WTC11 (cell line): ENCODE measurements around the gene IQGAP2. TPM values are rescaled to one million over a fixed set of nuclear protein-coding genes. Genes with fewer than 3 reads are reported as not detected.
A peak's percentile ranks its signal among the peaks of the same experiment; 100 is the strongest.

Source experiments
- ATAC-seq: fragments of 200-7000 bp; cut with Tn5 transposase; 2 replicates; pipeline ENCODE4 v1.10.0; 2021; ENCODE audit warnings: mild to moderate bottlenecking, moderate library complexity
- CTCF ChIA-PET: fragments of 300-600 bp; sonication (Branson Sonifier 250); formaldehyde crosslinking; loops from one replicate; lab custom pipeline; 2021; ENCODE audit warnings: antibody characterized with exemption; lab: Charles Lee
- POLR2A ChIA-PET: fragments of 350-600 bp; sonication (Branson Sonifier 250); formaldehyde crosslinking; loops from one replicate; lab custom pipeline; 2021; ENCODE audit warnings: antibody characterized with exemption; lab: Charles Lee
- DNase-seq: peaks from one replicate; pipeline ENCODE4 v3.0.0; 2021; ENCODE audit warnings: low spot score
- H3K27ac Mint-ChIP-seq: 2 replicates; pipeline ENCODE4 v1.8.0; 2021; ENCODE audit warnings: mixed read lengths
- H3K27me3 Mint-ChIP-seq: 2 replicates; pipeline ENCODE4 v1.8.0; 2021; ENCODE audit warnings: low read depth, mild to moderate bottlenecking, moderate library complexity, mixed read lengths
- H3K36me3 Mint-ChIP-seq: 2 replicates; pipeline ENCODE4 v1.8.0; 2021; ENCODE audit warnings: mixed read lengths
- H3K4me1 Mint-ChIP-seq: 2 replicates; pipeline ENCODE4 v1.8.0; 2022; ENCODE audit warnings: mixed read lengths
- H3K4me3 Mint-ChIP-seq: 2 replicates; pipeline ENCODE4 v1.8.0; 2021; ENCODE audit warnings: mild to moderate bottlenecking, moderate library complexity, mixed read lengths
- H3K9me3 Mint-ChIP-seq: 2 replicates; pipeline ENCODE4 v1.8.0; 2021; ENCODE audit warnings: mixed read lengths
- CBFB ChIP-seq: sonication (generic); formaldehyde crosslinking; IDR thresholded peaks from 2 replicates; pipeline ENCODE4 v1.8.1; 2022; ENCODE audit warnings: mild to moderate bottlenecking, low read depth, missing genetic modification reagents
- ETV6 ChIP-seq: sonication (generic); formaldehyde crosslinking; IDR thresholded peaks from 2 replicates; pipeline ENCODE4 v1.8.1; 2022; ENCODE audit warnings: mild to moderate bottlenecking, missing genetic modification reagents
- HMGA2 ChIP-seq: fragments of 250-450 bp; sonication (Bioruptor Pico); IDR thresholded peaks from 2 replicates; pipeline ENCODE4 v1.4.0; 2021; ENCODE audit warnings: mild to moderate bottlenecking, moderate library complexity
- JAZF1 ChIP-seq: fragments of 250-450 bp; sonication (Bioruptor Pico); IDR thresholded peaks from 2 replicates; pipeline ENCODE4 v1.9.0; 2021; ENCODE audit warnings: moderate library complexity, mild to moderate bottlenecking, inconsistent platforms
- NFE2L1 ChIP-seq: sonication (generic); formaldehyde crosslinking; IDR thresholded peaks from 2 replicates; pipeline ENCODE4 v1.8.1; 2023; ENCODE audit warnings: missing genetic modification reagents
- PRRX2 ChIP-seq: fragments of 250-450 bp; sonication (Bioruptor Pico); IDR thresholded peaks from 2 replicates; pipeline ENCODE4 v1.8.0; 2021; ENCODE audit warnings: mild to moderate bottlenecking
- SMAD3 ChIP-seq: sonication (generic); formaldehyde crosslinking; IDR thresholded peaks from 2 replicates; pipeline ENCODE4 v1.8.0; 2022; ENCODE audit warnings: missing genetic modification reagents, mild to moderate bottlenecking, borderline replicate concordance
- USF1 ChIP-seq: sonication (generic); formaldehyde crosslinking; IDR thresholded peaks from 2 replicates; pipeline ENCODE4 v1.8.0; 2022; ENCODE audit warnings: mild to moderate bottlenecking, missing genetic modification reagents
- ZNF138 ChIP-seq: sonication (generic); formaldehyde crosslinking; conservative IDR thresholded peaks from 2 replicates; pipeline ENCODE4 v1.8.1; 2022; ENCODE audit warnings: mild to moderate bottlenecking, moderate library complexity, missing genetic modification reagents
- ZNF219 ChIP-seq: sonication (generic); formaldehyde crosslinking; IDR thresholded peaks from 2 replicates; pipeline ENCODE4 v1.8.0; 2023; ENCODE audit warnings: missing genetic modification reagents, mild to moderate bottlenecking, borderline replicate concordance
- ZNF423 ChIP-seq: fragments of 250-450 bp; sonication (Bioruptor Pico); IDR thresholded peaks from 2 replicates; pipeline ENCODE4 v2.1.2; 2022; ENCODE audit warnings: mild to moderate bottlenecking, moderate library complexity
- total RNA-seq: library from RNA; stranded (reverse); gene quantifications from 3 replicates; pipeline ENCODE4 v1.2.3, GENCODE V29; 2021
- TF ChIP-seq, protein P1 (sequence below): fragments of 250-450 bp; sonication (Bioruptor Pico); IDR thresholded peaks from 2 replicates; pipeline ENCODE4 v1.9.0; 2021; ENCODE audit warnings: moderate library complexity, mild to moderate bottlenecking, inconsistent platforms, borderline replicate concordance
- TF ChIP-seq, protein P2 (sequence below): fragments of 250-450 bp; sonication (Bioruptor Pico); conservative IDR thresholded peaks from 2 replicates; pipeline ENCODE4 v1.9.0; 2021; ENCODE audit warnings: mild to moderate bottlenecking
- TF ChIP-seq, protein P3 (sequence below): fragments of 250-450 bp; sonication (Bioruptor Pico); IDR thresholded peaks from 2 replicates; pipeline ENCODE4 v1.9.0; 2021; ENCODE audit warnings: mild to moderate bottlenecking
- TF ChIP-seq, protein P4 (sequence below): sonication (generic); formaldehyde crosslinking; IDR thresholded peaks from 2 replicates; pipeline ENCODE4 v1.8.1; 2023; ENCODE audit warnings: mild to moderate bottlenecking, missing genetic modification reagents

IQGAP2 gene
- total RNA-seq, 1 experiment from 2014 or later: 70.6 TPM

DNA sequence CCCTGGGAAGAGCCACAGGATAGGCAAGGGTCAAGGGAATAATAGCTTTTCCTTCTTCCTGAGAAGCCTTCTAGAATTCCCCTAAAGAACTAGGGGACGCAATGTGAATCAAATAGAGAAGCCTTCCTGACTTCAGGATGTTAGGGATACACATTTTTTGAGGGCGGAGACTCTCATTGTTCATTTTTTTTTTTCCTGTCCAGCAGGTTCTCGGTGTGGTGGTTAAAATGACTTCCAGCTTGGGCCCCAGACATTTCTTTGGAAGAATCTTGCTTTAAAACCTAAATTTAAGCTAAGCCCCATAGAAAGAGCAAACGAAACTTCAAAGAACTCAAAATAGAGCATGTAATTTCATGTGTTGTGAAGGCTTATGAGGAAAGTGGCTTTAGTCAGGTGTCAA is 80.8 kb downstream of the IQGAP2 start (continued):
- no peak for TF ChIP-seq USF1 (CRISPR knock-in tag)
- TF ChIP-seq, protein P1, sequence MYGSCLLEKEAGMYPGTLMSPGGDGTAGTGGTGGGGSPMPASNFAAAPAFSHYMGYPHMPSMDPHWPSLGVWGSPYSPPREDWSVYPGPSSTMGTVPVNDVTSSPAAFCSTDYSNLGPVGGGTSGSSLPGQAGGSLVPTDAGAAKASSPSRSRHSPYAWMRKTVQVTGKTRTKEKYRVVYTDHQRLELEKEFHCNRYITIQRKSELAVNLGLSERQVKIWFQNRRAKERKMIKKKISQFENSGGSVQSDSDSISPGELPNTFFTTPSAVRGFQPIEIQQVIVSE (CRISPR knock-in tag): no peak
- no peak for TF ChIP-seq JAZF1 (CRISPR knock-in tag)

DNA sequence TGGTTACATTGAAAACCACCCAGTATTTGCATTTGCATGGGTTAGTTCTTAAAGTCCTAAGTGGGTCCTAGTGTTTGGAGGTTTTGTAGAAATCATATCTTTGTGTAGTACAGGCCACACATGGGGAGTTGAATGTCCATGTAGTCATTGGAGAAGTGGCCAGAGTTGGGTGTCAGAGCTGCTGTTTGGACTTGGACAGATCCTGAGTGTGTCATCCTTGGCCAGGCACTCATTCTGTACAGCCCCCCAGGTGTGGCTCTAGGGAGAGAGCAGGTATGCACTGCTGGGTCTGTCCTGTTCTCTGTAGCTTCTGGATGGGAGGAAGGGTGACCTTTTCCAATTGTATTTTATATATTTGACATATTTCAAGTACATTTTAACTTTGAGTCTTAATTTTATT is 82.4 kb downstream of the IQGAP2 start:
- Mint-ChIP-seq H3K27me3 (no peaks in the 10 kb centered on the region), H3K27ac (peak overlapping the region; percentile 86), H3K36me3 (no peaks in the 10 kb centered on the region), H3K4me3 (0 out of 2 replicates have a peak overlapping the region, but pooled peaks have one; percentile 1), H3K4me1 (peaks cover 81% of the 10 kb centered on the region), H3K9me3 (no peaks in the 10 kb centered on the region)
- ATAC-seq (no peak), DNase-seq (no peak)
- POLR2A ChIA-PET: no interaction called here
- TF ChIP-seq, protein P2, sequence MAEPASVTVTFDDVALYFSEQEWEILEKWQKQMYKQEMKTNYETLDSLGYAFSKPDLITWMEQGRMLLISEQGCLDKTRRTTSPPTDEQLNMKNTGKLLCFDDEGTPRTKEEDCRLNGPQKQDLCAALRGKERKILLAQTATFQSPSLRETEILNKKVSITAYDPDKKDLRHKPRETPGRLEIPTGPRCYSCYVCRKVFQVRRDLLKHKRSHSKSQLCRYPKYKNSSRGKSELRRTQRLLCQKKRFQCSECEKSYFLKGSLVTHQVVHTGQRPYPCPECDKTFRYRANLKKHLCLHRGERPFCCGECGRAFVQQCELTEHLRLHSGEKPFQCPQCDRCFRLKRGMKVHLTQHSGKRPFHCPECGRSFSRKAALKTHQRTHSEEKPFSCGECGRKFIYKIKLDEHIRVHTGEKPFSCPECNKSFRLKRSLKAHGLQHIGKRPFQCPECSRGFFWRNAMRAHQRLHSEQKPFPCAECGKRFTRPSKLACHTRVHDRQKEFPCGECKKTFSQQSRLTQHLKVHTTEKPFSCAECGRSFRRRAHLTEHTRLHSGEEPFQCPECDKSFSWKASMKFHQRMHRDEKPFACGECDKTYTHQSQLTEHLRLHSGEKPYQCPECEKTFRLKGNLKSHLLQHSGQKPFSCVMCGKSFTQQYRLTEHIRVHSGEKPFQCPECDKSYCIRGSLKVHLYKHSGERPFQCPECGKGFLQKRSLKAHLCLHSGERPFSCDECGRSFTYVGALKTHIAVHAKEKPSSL (CRISPR knock-in tag): no peak
- TF ChIP-seq, protein P3, sequence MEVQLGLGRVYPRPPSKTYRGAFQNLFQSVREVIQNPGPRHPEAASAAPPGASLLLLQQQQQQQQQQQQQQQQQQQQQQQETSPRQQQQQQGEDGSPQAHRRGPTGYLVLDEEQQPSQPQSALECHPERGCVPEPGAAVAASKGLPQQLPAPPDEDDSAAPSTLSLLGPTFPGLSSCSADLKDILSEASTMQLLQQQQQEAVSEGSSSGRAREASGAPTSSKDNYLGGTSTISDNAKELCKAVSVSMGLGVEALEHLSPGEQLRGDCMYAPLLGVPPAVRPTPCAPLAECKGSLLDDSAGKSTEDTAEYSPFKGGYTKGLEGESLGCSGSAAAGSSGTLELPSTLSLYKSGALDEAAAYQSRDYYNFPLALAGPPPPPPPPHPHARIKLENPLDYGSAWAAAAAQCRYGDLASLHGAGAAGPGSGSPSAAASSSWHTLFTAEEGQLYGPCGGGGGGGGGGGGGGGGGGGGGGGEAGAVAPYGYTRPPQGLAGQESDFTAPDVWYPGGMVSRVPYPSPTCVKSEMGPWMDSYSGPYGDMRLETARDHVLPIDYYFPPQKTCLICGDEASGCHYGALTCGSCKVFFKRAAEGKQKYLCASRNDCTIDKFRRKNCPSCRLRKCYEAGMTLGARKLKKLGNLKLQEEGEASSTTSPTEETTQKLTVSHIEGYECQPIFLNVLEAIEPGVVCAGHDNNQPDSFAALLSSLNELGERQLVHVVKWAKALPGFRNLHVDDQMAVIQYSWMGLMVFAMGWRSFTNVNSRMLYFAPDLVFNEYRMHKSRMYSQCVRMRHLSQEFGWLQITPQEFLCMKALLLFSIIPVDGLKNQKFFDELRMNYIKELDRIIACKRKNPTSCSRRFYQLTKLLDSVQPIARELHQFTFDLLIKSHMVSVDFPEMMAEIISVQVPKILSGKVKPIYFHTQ: no peak
- TF ChIP-seq ZNF219 (CRISPR knock-in tag) (no peak), HMGA2 (CRISPR knock-in tag) (no peak), NFE2L1 (no peak)
- CTCF ChIA-PET: interaction anchor here (0.8 to 1.6 kb wide), 3 partner anchors 11 to 289 kb away, joined by 3 to 4 read pairs (median 3); no protein-coding TSS in a partner anchor

DNA sequence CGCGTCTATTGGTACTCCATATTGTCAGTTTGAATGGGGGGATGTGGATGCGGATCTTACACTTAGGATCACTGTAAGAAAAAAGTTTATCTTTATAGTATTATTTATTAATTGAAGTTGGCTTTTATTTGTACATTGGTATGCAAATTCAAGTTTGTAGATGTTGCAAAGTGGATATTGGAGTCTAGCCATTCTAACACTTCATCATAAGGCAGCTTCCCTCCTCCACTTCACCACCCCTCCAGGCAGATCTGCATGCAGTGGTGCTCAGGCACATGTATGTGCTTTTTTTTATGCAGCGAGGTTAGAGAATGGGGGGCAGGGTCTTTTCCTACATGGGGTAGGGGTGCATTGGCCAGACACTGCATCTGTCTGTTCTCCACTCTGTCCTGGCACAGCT is 84.3 kb downstream of the IQGAP2 start:
- Mint-ChIP-seq H3K9me3 (no peaks in the 10 kb centered on the region), H3K4me1 (peaks cover 83% of the 10 kb centered on the region), H3K36me3 (no peaks in the 10 kb centered on the region), H3K27ac (no peak overlapping the region), H3K4me3 (no peak overlapping the region), H3K27me3 (no peaks in the 10 kb centered on the region)
- ChIA-PET CTCF (no interaction called here), POLR2A (no interaction called here)
- ATAC-seq (no peak), DNase-seq (no peak)
- TF ChIP-seq PRRX2 (CRISPR knock-in tag) (no peak), CBFB (CRISPR knock-in tag) (no peak), SMAD3 (CRISPR knock-in tag) (no peak), ETV6 (CRISPR knock-in tag) (no peak)

GRCh38 chr5:76487821-76488220 is 84.7 kb downstream of the IQGAP2 start:
- POLR2A ChIA-PET: no interaction called here
- no peaks in the 10 kb centered on the region for H3K27me3 Mint-ChIP-seq

More at GRCh38 chr5:76487821-76488220, 84.7 kb downstream of the IQGAP2 start:
- Mint-ChIP-seq H3K27ac (no peak overlapping the region), H3K9me3 (no peaks in the 10 kb centered on the region), H3K4me3 (no peak overlapping the region), H3K4me1 (peaks cover 83% of the 10 kb centered on the region), H3K36me3 (no peaks in the 10 kb centered on the region)
- TF ChIP-seq ZNF423 (CRISPR knock-in tag) (no peak), ZNF138 (no peak), ZNF219 (CRISPR knock-in tag) (no peak), JAZF1 (CRISPR knock-in tag) (no peak)
- TF ChIP-seq, protein P4, sequence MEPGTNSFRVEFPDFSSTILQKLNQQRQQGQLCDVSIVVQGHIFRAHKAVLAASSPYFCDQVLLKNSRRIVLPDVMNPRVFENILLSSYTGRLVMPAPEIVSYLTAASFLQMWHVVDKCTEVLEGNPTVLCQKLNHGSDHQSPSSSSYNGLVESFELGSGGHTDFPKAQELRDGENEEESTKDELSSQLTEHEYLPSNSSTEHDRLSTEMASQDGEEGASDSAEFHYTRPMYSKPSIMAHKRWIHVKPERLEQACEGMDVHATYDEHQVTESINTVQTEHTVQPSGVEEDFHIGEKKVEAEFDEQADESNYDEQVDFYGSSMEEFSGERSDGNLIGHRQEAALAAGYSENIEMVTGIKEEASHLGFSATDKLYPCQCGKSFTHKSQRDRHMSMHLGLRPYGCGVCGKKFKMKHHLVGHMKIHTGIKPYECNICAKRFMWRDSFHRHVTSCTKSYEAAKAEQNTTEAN: no peak
- DNase-seq (no peak), ATAC-seq (no peak)
- CTCF ChIA-PET: interaction anchor here (1.7 kb wide), 1 partner anchor 84 kb away, joined by 6 read pairs; no protein-coding TSS in a partner anchor
